ENCODE measurements around the gene CSGALNACT2.

- no peak for TF ChIP-seq CTCF (IDR thresholded peaks at IDR 0.05; ENCODE audit: low read depth, low read length, missing input control)
- TF ChIP-seq YY1 (IDR thresholded peaks at IDR 0.05), result no peak
- no peak for TF ChIP-seq GABPA (IDR thresholded peaks at IDR 0.05 in 1 of 2, conservative IDR thresholded peaks at IDR 0.05 in 1 of 2)
- no peak for TF ChIP-seq JUND (IDR thresholded peaks at IDR 0.05)
- no peak for TF ChIP-seq ZBTB33 (IDR thresholded peaks at IDR 0.05)
- TF ChIP-seq EGR1 (IDR thresholded peaks at IDR 0.05; ENCODE audit: low read depth in 2 of 2), result no peak
- TF ChIP-seq REST (IDR thresholded peaks at IDR 0.05), result no peak
Observed at GRCh38 chr10:43231523-43232078, 93.4 kb downstream of the CSGALNACT2 start.
